Skin epidermis (tissue), 12 donors: ENCODE data around the gene IGLL1.

Experiments used
- H3K27ac ChIP-seq, 21 experiments: fragments of 200-600 bp; sonication (generic) in 11 of 21; one replicate each; pipeline ENCODE4 v1.5.0; 2020; ENCODE audit warnings: mild to moderate bottlenecking in 3 of 21, inconsistent platforms in 2 of 21, moderate library complexity in 2 of 21
- H3K4me3 ChIP-seq, 7 experiments: fragments of 200-600 bp; sonication (generic) in 2 of 7; one replicate each; pipeline ENCODE4 v1.5.0; 2020; ENCODE audit warnings: inconsistent platforms in 2 of 7, mild to moderate bottlenecking in 2 of 7, moderate library complexity in 1 of 7

Gene IGLL1

DNA sequence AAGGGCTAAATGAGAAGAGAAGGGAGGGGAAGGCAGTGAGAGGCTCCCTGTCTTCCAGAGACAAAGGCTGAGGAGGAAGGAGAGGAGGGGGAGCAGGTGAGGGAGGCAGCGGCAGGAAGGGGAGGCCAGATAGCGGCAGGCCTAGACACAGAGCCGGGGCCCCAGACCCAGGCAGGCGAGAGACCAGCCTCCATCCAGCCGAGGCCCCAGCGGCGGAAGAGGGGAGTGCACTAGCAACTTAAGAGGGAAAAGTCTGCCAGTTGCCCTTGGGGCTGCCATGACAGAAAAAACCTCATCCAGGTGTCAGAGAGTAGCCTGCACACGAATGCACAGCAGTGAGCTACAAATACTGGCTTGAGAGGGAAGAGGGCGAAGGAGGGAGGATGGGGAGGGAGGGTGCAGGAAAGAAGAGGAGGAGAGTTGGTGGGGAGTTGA is 46.7 kb downstream of the IGLL1 start:
- no peak overlapping the region for H3K27ac ChIP-seq

GRCh38 chr22:23532731-23533130 is 47.4 kb downstream of the IGLL1 start:
- H3K4me3 ChIP-seq, result no peak overlapping the region
- H3K27ac ChIP-seq, result no peak overlapping the region

More for the DNA sequence above, 46.7 kb downstream of the IGLL1 start:
- no peak overlapping the region for H3K4me3 ChIP-seq

GRCh38 chr22:23531966-23532705 is 48.0 kb downstream of the IGLL1 start:
- H3K4me3 ChIP-seq, result no peak overlapping the region
- H3K27ac ChIP-seq, result no peak overlapping the region

DNA sequence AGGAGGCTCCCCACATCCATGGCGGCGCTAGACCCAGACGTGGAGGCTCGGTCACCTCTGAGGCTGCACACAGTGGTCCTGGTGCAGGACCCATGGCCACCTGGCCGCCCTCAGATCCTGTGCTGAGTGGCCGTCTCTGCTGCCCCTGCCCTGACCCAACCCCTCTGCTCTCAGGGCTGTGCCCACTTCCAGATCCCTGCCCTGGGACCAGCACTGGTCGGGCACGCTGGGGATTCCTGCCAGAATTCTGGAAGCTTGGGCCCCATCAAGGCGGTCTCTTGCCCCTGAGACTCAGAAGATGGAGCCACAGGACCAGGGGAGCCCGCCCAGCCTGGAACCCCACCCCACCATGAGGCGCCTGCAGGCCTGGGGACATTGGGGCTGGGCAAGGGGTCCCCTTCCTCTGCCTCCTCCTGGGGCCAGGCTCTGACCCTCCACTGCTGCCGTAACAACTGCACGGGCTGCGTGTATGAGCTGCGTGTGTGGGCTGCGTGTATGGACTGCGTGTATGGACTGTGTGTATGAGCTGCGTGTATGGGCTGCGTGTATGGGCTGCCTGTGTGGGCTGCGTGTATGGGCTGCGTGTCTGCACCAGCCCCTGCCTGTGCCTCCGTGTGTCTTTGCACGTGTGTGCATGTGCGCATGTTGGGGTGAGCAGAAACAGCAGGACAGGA is 48.7 kb downstream of the IGLL1 start:
- H3K27ac ChIP-seq, result no peak overlapping the region
- H3K4me3 ChIP-seq, result no peak overlapping the region

- H3K27ac ChIP-seq, result no peak overlapping the region
- H3K4me3 ChIP-seq, result no peak overlapping the region
These were observed 49.3 kb downstream of the IGLL1 start for GRCh38 chr22:23530766-23531282.

- Histone ChIP-seq H3K4me3 (no peak overlapping the region), H3K27ac (no peak overlapping the region)
These were observed 50.0 kb downstream of the IGLL1 start for GRCh38 chr22:23530106-23530505.

GRCh38 chr22:23529166-23530103 is 50.7 kb downstream of the IGLL1 start:
- Histone ChIP-seq H3K4me3 (no peak overlapping the region), H3K27ac (no peak overlapping the region)

DNA sequence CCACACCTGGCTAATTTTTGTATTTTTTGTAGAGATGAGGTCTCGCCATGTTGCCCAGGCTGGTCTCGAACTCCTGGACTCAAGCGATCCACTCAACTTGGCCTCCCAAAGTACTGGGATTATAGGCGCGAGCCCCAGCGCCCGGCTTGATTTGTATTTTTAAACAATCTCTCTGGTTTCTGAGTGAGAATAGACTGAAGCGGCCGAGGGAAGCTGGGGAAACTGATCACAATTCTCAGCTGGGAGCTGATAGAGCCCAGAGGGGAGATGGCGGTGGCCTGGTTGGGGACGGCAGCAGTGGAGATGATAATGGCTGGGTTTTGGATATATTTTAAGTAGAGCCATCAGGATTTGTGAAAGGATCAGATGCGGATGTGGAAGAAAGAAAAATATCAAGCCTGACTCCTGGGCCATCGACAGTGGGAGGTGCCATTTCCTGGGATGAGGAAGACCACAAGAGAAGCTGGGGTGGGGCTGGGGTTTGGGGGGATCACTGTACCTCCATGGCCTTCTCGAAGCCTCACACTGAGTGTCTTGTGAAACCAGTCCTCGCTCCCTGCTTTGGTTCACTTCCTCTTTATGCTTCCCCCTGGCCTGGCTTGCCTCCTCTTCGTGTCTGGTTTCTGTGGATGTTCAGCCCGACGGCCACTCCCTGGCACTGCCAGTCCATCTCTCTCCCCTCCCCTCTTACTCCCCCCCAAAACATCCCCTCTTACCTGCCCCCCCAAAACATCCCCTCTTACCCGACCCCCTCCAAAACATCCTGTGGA is 51.9 kb downstream of the IGLL1 start:
- no peak overlapping the region for H3K4me3 ChIP-seq
- H3K27ac ChIP-seq, result no peak overlapping the region

GRCh38 chr22:23526596-23527316 is 53.3 kb downstream of the IGLL1 start:
- H3K27ac ChIP-seq, result no peak overlapping the region
- H3K4me3 ChIP-seq, result no peak overlapping the region

GRCh38 chr22:23525510-23525909 is 54.6 kb downstream of the IGLL1 start:
- Histone ChIP-seq H3K4me3 (no peak overlapping the region), H3K27ac (no peak overlapping the region)

DNA sequence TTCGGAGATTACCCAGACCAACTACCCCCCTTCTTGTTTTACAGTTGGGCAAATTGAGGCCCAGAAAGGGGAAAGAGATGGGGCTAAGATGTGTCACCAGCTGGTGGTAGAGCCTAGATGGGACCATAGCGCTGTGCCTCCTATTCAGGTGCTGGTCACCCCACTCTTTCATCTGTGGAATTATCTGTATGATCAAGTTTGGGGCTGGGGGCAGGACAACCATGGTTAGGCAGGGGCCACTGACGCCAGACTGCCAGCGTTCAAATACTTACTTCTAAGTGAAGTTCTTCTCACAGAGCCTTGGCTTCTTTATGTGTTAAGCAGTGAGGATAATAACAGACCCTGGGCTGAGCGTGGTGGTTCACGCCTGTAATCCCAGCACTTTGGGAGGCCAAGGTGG is 55.9 kb downstream of the IGLL1 start:
- Histone ChIP-seq H3K4me3 (no peak overlapping the region), H3K27ac (no peak overlapping the region)

GRCh38 chr22:23523713-23524112 is 56.4 kb downstream of the IGLL1 start:
- Histone ChIP-seq H3K27ac (no peak overlapping the region), H3K4me3 (no peak overlapping the region)
